OCI-LY1 (cell line): ENCODE results near the gene ITPA.

ENCODE experiments used
- H2AFZ ChIP-seq: fragments of 200-600 bp; sonication (generic), shearing (Covaris generic); 2 replicates; pipeline ENCODE4 v1.6.0; 2014; ENCODE audit warnings: antibody characterized with exemption, mild to moderate bottlenecking, low read length
- H3F3A ChIP-seq: fragments of 200-600 bp; sonication (generic), shearing (Covaris generic); 2 replicates; pipeline ENCODE4 v1.6.0; 2014; ENCODE audit warnings: mild to moderate bottlenecking, antibody characterized with exemption, low read length, moderate library complexity; ENCODE audit not compliant: insufficient read depth
- H3K27ac ChIP-seq: fragments of 200-600 bp; sonication (generic); 2 replicates; pipeline ENCODE4 v1.5.1; 2014; ENCODE audit warnings: low read length, mixed run types, mild to moderate bottlenecking, low read depth; ENCODE audit not compliant: poor library complexity, severe bottlenecking
- H3K27me3 ChIP-seq: fragments of 200-600 bp; sonication (generic); 2 replicates; pipeline ENCODE4 v1.6.0; 2014; ENCODE audit warnings: antibody characterized with exemption, mild to moderate bottlenecking, low read length, moderate library complexity; ENCODE audit not compliant: insufficient read depth
- H3K36me3 ChIP-seq: fragments of 200-600 bp; sonication (generic); 2 replicates; pipeline ENCODE4 v1.6.1; 2014; ENCODE audit warnings: mild to moderate bottlenecking, antibody characterized with exemption, low read length, moderate library complexity, mixed read lengths; ENCODE audit not compliant: insufficient read depth
- H3K4me1 ChIP-seq: fragments of 200-600 bp; sonication (generic); 2 replicates; pipeline ENCODE4 v1.5.1; 2014; ENCODE audit warnings: mild to moderate bottlenecking, low read length, moderate library complexity; ENCODE audit not compliant: insufficient read depth, severe bottlenecking
- H3K4me2 ChIP-seq: fragments of 200-600 bp; sonication (generic), shearing (Covaris generic); 2 replicates; pipeline ENCODE4 v1.6.1; 2014; ENCODE audit warnings: low read length
- H3K4me3 ChIP-seq: fragments of 200-600 bp; sonication (generic); 2 replicates; pipeline ENCODE4 v1.5.1; 2014; ENCODE audit warnings: low read length, low read depth, mild to moderate bottlenecking, mixed read lengths; ENCODE audit not compliant: poor library complexity, severe bottlenecking
- H3K79me2 ChIP-seq: fragments of 200-600 bp; shearing (Covaris generic); 2 replicates; pipeline ENCODE4 v1.6.1; 2016; ENCODE audit warnings: mixed run types, low read length, mixed read lengths; ENCODE audit not compliant: insufficient read depth
- H3K9ac ChIP-seq: fragments of 200-600 bp; sonication (generic), shearing (Covaris generic); 2 replicates; pipeline ENCODE4 v1.6.1; 2014; ENCODE audit warnings: mild to moderate bottlenecking, low read length, mixed read lengths
- H3K9me2 ChIP-seq: fragments of 200-600 bp; sonication (generic), shearing (Covaris generic); 2 replicates; pipeline ENCODE4 v1.6.1; 2014; ENCODE audit warnings: low read depth, mild to moderate bottlenecking, low read length, mixed read lengths
- H3K9me3 ChIP-seq: fragments of 200-600 bp; shearing (Covaris generic); 2 replicates; pipeline ENCODE4 v1.6.1; 2014; ENCODE audit warnings: low read length, mixed read lengths
- H4K20me1 ChIP-seq: fragments of 200-600 bp; sonication (generic), shearing (Covaris generic); 2 replicates; pipeline ENCODE4 v1.6.0; 2016; ENCODE audit warnings: mild to moderate bottlenecking, low read length; ENCODE audit not compliant: insufficient read depth
- EZH2 ChIP-seq: fragments of 200-600 bp; sonication (generic), shearing (Covaris generic); IDR thresholded peaks from 2 replicates; pipeline ENCODE4 v1.8.0; 2017; ENCODE audit warnings: borderline replicate concordance, mixed run types, mild to moderate bottlenecking, antibody characterized with exemption, low read length, moderate library complexity, mixed read lengths
- TF ChIP-seq, protein P1 (sequence below): fragments of 200-600 bp; sonication (generic), shearing (Covaris generic); IDR thresholded peaks from 2 replicates; pipeline ENCODE4 v1.5.1; 2017; ENCODE audit warnings: mild to moderate bottlenecking, antibody characterized with exemption, low read length, moderate library complexity, mixed read lengths

The ITPA gene

DNA sequence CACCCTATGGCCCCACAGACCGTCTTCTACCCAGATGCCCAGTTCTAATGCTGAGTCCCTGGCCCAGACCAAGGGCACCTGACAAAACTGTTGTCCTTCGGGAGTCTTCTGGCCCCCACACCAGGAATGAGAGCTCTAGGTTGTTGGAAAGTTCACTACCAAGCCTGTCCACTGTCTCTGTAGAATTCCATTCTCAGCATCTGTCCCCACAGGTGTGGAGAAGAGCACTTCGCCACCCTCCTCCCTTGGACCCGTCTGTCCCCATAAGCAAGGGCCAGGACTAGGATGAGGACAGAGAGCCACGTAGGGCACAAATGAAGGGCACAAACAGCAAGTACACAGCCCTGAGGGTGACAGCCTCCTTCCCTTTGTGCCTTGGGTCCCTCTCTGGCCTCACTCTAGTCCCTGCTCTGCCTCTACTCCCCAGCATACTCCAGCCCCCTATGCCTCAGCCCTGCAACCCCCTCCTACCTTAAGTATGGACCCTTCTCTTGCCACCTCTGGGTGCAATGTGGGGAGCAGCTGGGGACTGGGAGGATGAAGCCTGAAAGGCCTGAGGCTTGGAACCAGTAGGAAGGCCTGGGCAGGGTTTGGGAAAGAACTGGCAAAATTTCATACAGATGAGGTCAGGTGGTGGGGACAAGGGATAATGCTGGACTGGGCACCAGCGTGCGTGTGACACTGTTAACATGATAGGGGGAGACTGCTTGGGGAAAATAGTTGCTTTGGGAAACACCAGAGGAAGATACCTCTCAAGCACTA is 40.3 kb upstream of the ITPA start:
- no peaks in the 10 kb centered on the region for H3K9me2 ChIP-seq
- no peak overlapping the region for H3K9ac ChIP-seq
- H3K27ac ChIP-seq, result no peak overlapping the region
- no peak for TF ChIP-seq EZH2
- TF ChIP-seq, protein P1, sequence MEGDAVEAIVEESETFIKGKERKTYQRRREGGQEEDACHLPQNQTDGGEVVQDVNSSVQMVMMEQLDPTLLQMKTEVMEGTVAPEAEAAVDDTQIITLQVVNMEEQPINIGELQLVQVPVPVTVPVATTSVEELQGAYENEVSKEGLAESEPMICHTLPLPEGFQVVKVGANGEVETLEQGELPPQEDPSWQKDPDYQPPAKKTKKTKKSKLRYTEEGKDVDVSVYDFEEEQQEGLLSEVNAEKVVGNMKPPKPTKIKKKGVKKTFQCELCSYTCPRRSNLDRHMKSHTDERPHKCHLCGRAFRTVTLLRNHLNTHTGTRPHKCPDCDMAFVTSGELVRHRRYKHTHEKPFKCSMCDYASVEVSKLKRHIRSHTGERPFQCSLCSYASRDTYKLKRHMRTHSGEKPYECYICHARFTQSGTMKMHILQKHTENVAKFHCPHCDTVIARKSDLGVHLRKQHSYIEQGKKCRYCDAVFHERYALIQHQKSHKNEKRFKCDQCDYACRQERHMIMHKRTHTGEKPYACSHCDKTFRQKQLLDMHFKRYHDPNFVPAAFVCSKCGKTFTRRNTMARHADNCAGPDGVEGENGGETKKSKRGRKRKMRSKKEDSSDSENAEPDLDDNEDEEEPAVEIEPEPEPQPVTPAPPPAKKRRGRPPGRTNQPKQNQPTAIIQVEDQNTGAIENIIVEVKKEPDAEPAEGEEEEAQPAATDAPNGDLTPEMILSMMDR, result no peak
- no peak overlapping the region for H3K4me2 ChIP-seq
- no peaks in the 10 kb centered on the region for H3F3A ChIP-seq
- no peaks in the 10 kb centered on the region for H4K20me1 ChIP-seq
- peaks cover 3% of the 10 kb centered on the region for H3K4me1 ChIP-seq
- no peak overlapping the region for H3K4me3 ChIP-seq
- no peak overlapping the region for H2AFZ ChIP-seq
- no peaks in the 10 kb centered on the region for H3K36me3 ChIP-seq
- H3K27me3 ChIP-seq, result no peaks in the 10 kb centered on the region
- no peaks in the 10 kb centered on the region for H3K9me3 ChIP-seq
- H3K79me2 ChIP-seq, result no peaks in the 10 kb centered on the region

DNA sequence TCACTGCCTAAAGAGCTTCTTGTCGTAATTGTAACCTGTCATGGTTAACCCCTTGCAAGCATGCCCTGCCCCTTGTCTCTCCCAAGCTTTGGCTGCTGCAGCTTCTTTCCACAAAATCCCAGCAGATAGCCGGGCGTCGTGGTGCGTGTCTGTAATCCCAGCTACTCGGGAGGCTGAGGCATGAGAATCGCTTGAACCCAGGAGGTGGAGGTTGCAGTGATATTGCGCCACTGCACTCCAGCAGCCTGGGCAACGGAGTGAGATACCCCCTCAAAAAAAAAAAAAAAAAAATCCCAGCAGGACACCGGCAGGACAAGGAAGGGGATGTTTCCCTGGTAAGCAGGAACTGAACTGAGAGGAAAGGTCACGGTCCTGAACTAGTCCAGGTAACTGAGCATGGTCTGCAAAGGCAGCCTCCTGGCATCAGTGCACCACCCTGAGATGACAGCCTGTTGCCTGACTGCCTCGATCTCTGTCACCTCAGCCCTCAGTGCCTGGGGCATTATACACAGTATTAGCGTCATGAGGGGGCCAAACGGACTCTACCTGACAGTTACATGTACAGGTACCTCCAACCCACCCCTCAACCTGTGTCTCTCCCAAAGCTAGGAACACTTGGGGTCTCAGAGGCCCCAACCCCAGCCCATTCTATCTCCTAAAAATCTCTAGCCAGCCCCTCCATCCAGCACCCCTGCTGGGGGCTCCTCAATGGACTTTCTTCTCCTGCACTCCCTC is 37.7 kb upstream of the ITPA start:
- H3F3A ChIP-seq, result no peaks in the 10 kb centered on the region
- no peaks in the 10 kb centered on the region for H3K9me2 ChIP-seq
- no peaks in the 10 kb centered on the region for H3K36me3 ChIP-seq
- H3K4me2 ChIP-seq, result no peak overlapping the region
- no peaks in the 10 kb centered on the region for H3K9me3 ChIP-seq
- no peak overlapping the region for H2AFZ ChIP-seq
- peaks cover 7% of the 10 kb centered on the region for H3K4me1 ChIP-seq
- no peak overlapping the region for H3K27ac ChIP-seq
- H4K20me1 ChIP-seq, result no peaks in the 10 kb centered on the region
- TF ChIP-seq, protein P1, result no peak
- no peak for TF ChIP-seq EZH2
- H3K9ac ChIP-seq, result no peak overlapping the region
- H3K79me2 ChIP-seq, result no peaks in the 10 kb centered on the region
- H3K4me3 ChIP-seq, result no peak overlapping the region
- H3K27me3 ChIP-seq, result no peaks in the 10 kb centered on the region

DNA sequence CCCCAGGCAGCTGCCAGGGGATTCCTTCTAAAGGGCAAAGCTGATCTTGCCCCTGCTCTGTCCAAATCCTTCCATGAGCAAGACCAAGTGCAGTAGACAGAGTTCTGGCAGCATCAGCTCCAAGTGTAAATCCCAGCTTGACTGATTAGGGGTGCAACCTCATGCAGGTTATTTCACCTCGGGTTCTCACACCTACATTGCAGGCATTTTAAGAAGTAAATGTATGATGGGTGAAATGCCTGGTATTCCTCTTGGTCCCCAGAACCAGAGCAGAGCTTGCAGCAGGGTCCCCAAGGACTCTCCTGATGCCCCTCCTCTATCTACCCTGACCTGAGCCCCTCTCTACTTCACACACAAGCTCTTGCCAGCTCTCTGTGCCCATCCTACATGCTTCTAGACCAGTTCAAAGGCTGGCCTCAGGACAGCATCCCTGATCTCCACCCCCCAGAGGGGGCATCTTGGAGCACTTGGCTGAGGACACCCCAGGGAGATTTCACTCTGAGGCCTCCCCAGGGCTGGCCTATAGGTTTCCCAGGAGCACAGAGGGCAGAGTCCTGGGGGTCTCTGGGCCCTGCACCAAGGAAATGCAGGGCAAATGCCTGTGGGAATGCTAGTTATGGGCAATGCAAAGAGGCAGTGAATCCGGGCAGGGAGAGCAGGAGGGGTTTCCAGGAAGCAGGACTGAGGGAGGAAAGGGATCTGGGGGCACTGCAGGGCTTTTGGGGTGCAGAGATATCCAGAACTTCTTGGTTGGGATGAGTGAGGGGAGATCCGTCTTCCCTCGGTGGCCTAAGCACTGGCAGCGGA is 37.0 kb upstream of the ITPA start:
- TF ChIP-seq, protein P1, result no peak
- no peak for TF ChIP-seq EZH2
- no peaks in the 10 kb centered on the region for H3K79me2 ChIP-seq
- H4K20me1 ChIP-seq, result no peaks in the 10 kb centered on the region
- no peaks in the 10 kb centered on the region for H3K36me3 ChIP-seq
- H3K9me2 ChIP-seq, result no peaks in the 10 kb centered on the region
- H3K4me3 ChIP-seq, result peak overlapping the region; percentile 99
- H3K9me3 ChIP-seq, result no peaks in the 10 kb centered on the region
- H3K27me3 ChIP-seq, result no peaks in the 10 kb centered on the region
- no peaks in the 10 kb centered on the region for H3F3A ChIP-seq
- no peak overlapping the region for H2AFZ ChIP-seq
- no peak overlapping the region for H3K27ac ChIP-seq
- peaks cover 7% of the 10 kb centered on the region for H3K4me1 ChIP-seq
- H3K9ac ChIP-seq, result no peak overlapping the region
- H3K4me2 ChIP-seq, result peak overlapping the region; percentile 89
